ENCODE results near the gene ASPRV1.

Gene ASPRV1

GRCh38 chr2:69965756-69966445, 4.5 kb upstream of the ASPRV1 start:
- TF ChIP-seq, protein P1, sequence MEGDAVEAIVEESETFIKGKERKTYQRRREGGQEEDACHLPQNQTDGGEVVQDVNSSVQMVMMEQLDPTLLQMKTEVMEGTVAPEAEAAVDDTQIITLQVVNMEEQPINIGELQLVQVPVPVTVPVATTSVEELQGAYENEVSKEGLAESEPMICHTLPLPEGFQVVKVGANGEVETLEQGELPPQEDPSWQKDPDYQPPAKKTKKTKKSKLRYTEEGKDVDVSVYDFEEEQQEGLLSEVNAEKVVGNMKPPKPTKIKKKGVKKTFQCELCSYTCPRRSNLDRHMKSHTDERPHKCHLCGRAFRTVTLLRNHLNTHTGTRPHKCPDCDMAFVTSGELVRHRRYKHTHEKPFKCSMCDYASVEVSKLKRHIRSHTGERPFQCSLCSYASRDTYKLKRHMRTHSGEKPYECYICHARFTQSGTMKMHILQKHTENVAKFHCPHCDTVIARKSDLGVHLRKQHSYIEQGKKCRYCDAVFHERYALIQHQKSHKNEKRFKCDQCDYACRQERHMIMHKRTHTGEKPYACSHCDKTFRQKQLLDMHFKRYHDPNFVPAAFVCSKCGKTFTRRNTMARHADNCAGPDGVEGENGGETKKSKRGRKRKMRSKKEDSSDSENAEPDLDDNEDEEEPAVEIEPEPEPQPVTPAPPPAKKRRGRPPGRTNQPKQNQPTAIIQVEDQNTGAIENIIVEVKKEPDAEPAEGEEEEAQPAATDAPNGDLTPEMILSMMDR (IDR thresholded peaks at IDR 0.05) = no peak

DNA sequence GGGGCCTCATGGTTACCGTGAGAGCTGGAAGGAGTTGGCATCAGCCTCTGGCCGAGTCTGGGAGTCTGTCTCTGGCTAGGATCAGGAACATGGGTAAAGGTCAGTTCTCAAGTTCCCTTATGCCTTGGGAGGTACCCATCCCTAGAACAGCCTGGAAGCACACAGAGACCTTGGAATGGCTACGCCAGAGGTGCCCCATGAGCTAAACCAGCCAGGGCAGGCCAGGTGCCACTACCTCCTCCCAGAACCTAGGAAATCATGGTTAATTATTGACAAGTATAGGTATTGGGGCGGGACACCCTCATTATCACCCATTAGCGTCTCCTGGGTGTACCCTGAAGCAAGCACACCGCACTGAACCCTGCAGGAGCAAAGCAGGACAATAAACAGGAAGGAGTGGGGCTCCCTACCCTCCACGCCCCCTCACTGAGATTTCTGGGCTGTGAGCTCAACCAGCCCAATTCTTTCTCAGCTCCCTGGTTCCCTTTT, 3.0 kb upstream of the ASPRV1 start:
- TF ChIP-seq, protein P1 (IDR thresholded peaks at IDR 0.05) = no peak

- TF ChIP-seq, protein P1 (IDR thresholded peaks at IDR 0.05) = no peak
These were observed 1.7 kb upstream of the ASPRV1 start for GRCh38 chr2:69962986-69963730.

DNA sequence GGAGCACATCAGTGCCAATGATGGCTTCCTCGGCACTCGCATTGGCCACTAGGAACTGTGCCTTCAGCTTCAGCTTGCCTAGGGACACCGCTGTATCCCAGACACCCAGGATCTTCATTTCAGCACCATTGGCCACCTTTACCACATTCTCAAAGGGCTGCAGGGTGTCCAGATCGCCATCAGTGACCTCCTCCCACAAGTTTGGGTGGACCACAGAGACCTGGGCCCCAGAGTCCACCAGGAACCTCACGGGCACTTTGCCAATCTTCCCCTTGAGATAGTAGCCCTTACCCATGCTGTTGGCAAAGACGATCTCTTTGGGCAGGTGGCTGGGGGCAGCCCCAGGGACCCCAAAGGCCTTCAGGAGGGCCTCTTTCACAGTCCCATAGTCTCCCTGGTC, 610 bp downstream of the ASPRV1 start:
- TF ChIP-seq, protein P1 (IDR thresholded peaks at IDR 0.05) = no peak

DNA sequence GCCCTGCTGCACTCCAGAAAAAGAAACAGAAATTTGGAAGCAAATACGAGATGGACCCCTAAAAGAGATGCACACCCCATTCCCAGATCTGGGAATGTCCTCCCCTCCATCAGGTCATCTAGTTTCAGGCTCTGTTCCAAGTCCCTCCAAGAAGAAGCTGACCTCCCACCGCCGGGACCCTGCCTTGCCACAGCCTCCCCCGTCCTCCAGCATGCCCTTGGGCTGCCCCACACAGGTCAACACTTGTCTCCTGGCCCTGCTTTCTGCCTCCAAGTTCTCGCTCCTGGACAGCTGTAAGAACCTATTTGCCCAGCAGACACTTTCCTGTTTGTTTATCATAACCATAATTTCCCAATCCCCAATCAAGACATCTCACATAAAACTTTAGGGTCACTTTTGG, 2.0 kb downstream of the ASPRV1 start:
- TF ChIP-seq, protein P1 (IDR thresholded peaks at IDR 0.05) = no peak

- TF ChIP-seq, protein P1 (IDR thresholded peaks at IDR 0.05) = no peak
These were observed 3.0 kb downstream of the ASPRV1 start for GRCh38 chr2:69958480-69958879.

- TF ChIP-seq, protein P1 (IDR thresholded peaks at IDR 0.05) = no peak
These were observed 3.5 kb downstream of the ASPRV1 start for GRCh38 chr2:69957965-69958364.
